HG03045 (cell line): ENCODE data around the gene NPL.

ENCODE experiments used
- ATAC-seq: cut with Tn5 transposase; IDR thresholded peaks from one replicate; pipeline ENCODE4 v1.9.1; 2021; ENCODE audit warnings: mild to moderate bottlenecking, moderate library complexity; ENCODE audit not compliant: unreplicated experiment

Gene NPL

DNA sequence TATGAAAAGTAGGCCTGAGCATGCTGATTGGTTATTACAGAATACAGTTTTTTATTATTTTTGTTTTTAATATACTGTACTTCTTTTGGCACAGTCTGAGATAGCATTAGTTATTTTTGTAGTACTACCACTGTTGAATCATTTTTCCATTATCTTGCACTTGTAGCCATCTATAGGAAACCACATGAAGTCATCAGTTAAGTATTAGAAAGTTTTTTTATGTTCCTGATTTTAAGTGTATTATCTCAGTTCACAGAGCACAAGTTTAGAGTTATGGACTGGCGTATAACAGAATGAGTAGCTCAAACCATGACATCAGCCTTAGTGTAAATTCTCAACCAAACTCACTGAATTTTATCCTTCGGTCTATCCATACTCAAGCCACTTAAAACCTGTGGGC, 72.4 kb downstream of the NPL start:
- ATAC-seq, result no peak

DNA sequence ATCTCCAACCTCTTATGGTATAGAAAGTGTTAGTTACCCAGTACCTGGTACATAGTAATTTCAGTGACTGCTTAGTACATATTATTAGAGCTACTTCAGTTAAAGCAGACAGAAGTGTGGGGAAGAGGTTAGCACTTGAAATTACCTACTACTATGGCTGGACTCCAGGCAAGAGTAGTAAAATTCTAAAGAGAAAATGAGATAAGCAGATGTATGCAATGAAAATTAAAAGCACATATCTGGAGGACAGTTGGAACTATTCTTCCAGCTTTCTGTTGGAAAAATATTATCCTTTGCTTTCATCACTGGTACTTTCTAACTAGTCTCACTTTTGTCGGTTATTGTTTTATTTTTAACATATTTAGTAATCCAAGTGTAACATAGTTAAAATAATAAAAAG, 73.3 kb downstream of the NPL start:
- ATAC-seq, result no peak

DNA sequence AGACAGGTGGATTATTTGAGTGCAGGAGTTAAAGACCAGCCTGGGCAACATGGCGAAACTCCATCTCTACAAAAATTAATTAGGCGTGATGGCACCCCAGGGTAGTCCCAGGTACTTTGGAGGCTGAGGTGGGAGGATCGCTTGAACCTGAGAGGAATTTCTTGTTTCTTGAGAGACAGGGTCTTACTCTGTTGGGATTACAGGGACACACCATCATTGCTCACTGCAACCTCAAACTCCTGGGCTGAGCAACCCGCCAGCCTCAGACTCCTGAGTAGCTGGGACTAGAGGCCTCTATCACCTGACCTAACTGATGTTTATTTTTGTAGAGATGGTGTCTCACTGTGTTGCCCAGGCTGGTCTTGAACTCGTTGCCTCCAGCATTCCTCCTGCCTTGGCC, 74.4 kb downstream of the NPL start:
- no peak for ATAC-seq

DNA sequence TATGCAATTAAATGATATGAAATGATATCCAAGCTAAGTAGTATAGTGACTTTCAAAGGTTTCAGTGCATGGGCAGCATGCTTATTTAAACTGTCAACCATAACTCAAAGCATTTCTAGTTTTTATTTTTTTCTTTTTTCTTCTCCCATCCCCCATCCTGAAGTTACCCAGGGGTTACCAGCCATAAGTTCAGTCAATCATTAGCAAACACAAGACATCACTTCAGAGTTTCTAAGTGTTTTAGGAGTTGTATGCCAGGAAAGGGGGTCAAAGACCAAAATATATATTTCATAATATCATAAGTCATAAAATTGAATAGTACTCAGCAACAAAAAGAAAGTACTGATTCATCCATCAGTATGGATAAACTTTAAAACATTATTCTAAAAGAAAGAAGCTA, 78.3 kb downstream of the NPL start:
- no peak for ATAC-seq

GRCh38 chr1:182869241-182869666, 79.7 kb downstream of the NPL start:
- no peak for ATAC-seq

DNA sequence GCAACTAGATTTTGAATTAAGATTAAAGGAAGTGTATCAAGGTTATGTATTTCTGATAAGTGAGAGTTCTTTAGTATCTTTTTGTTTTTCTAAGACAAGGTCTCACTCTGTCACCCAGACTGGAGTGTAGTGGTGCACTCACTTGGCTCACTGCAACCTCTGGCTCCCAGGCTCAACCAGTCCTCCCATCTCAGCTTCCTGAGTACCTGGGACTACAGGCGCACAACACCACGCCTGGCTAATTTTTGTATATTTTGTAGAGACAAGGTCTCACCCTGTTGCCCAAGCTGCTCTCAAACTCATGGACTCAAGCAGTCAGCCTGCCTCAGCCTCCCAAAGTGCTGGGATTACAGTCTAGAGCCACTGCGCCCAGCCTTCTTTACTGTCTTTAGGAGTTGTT, 83.3 kb downstream of the NPL start:
- ATAC-seq, result no peak

DNA sequence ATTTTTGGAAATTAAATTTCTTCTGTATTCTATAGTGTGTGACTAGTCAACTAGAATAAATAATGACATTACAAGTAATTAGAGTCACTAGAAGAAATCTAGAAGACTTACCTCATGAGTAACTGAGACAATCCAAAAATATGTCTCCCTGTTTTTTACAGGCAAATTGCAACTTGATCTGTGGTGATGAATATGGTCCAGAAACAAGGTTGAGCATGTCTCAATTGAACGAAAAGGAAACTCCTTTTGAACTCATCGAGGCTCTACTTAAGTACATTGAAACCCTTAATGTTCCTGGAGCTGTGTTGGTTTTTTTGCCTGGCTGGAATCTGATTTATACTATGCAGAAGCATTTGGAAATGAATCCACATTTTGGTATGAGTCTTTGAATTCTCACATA, 86.3 kb downstream of the NPL start:
- no peak for ATAC-seq

- ATAC-seq, result no peak
Observed at GRCh38 chr1:182877331-182877730, 87.8 kb downstream of the NPL start.

GRCh38 chr1:182877842-182878241, 88.3 kb downstream of the NPL start:
- ATAC-seq, result no peak
